Liver (tissue), 9 donors: ENCODE results near the gene EEFSEC. TPM values are rescaled to one million over a fixed set of nuclear protein-coding genes. Genes with fewer than 3 reads are reported as not detected.

Experiments
- DNase-seq: peaks from one replicate; pipeline ENCODE4 v3.0.0-alpha.2; 2017; ENCODE audit warnings: low spot score
- H3K27ac ChIP-seq, 2 donors: one replicate each; pipeline ENCODE4 v1.7.0; 2013; ENCODE audit warnings: inconsistent platforms in 2 of 2, low read length in 2 of 2, control low read depth in 1 of 2, low read depth in 1 of 2, mild to moderate bottlenecking in 1 of 2
- H3K27me3 ChIP-seq, 4 donors: one replicate each; pipeline versions ENCODE4 v1.6.1 to v1.7.0; 2013; ENCODE audit warnings: low read length in 3 of 4, inconsistent platforms in 1 of 4, mild to moderate bottlenecking in 1 of 4, moderate library complexity in 1 of 4; ENCODE audit not compliant: control insufficient read depth in 4 of 4, insufficient read depth in 4 of 4
- H3K36me3 ChIP-seq, 4 donors: one replicate each; pipeline versions ENCODE4 v1.6.1 to v1.7.0; 2013; ENCODE audit warnings: low read length in 3 of 4, mild to moderate bottlenecking in 3 of 4, low read depth in 1 of 4, moderate library complexity in 1 of 4; ENCODE audit not compliant: control insufficient read depth in 4 of 4, insufficient read depth in 3 of 4
- H3K4me1 ChIP-seq, 4 donors: one replicate each; pipeline versions ENCODE4 v1.6.1 to v1.7.0; 2013; ENCODE audit warnings: low read length in 3 of 4, mild to moderate bottlenecking in 3 of 4, moderate library complexity in 1 of 4; ENCODE audit not compliant: control insufficient read depth in 4 of 4, insufficient read depth in 4 of 4
- H3K4me3 ChIP-seq, 3 donors: one replicate each; pipeline versions ENCODE4 v1.6.1 to v1.7.0; 2013; ENCODE audit warnings: low read length in 3 of 3, control low read depth in 1 of 3, low read depth in 1 of 3, mild to moderate bottlenecking in 1 of 3
- H3K9ac ChIP-seq, 2 donors: one replicate each; pipeline ENCODE4 v1.7.0; 2013; ENCODE audit warnings: low read length in 2 of 2, mild to moderate bottlenecking in 2 of 2, moderate library complexity in 2 of 2, control low read depth in 1 of 2, low read depth in 1 of 2
- H3K9me3 ChIP-seq, 4 donors: one replicate each; pipeline versions ENCODE4 v1.6.1 to v1.7.0; 2013; ENCODE audit warnings: low read length in 3 of 4; ENCODE audit not compliant: control insufficient read depth in 4 of 4
- CTCF ChIP-seq: fragments of 150-350 bp; IDR thresholded peaks from 2 replicates; pipeline ENCODE4 v1.5.1; 2017; ENCODE audit warnings: improper control_type of control experiment, low read depth, low read length; ENCODE audit not compliant: missing input control
- EGR1 ChIP-seq, 2 donors: IDR thresholded peaks; 2 replicates each; pipeline ENCODE4 v1.6.1; 2016 to 2018; ENCODE audit warnings: antibody characterized with exemption in 2 of 2, low read depth in 2 of 2
- FOXA1 ChIP-seq: IDR thresholded peaks from 2 replicates; pipeline ENCODE4 v1.6.1; 2016; ENCODE audit warnings: antibody characterized with exemption
- GABPA ChIP-seq, 2 donors: IDR thresholded peaks in 1 of 2; conservative IDR thresholded peaks in 1 of 2; 2 replicates each; pipeline ENCODE4 v1.6.1; 2016; ENCODE audit warnings: antibody characterized with exemption in 2 of 2, mild to moderate bottlenecking in 1 of 2, moderate library complexity in 1 of 2
- HNF4A ChIP-seq, 2 donors: conservative IDR thresholded peaks; 2 replicates each; pipeline ENCODE4 v1.6.1; 2016; ENCODE audit warnings: antibody characterized with exemption in 2 of 2, mild to moderate bottlenecking in 2 of 2
- HNF4G ChIP-seq: IDR thresholded peaks from 2 replicates; pipeline ENCODE4 v1.6.1; 2016; ENCODE audit warnings: antibody characterized with exemption
- JUND ChIP-seq, 2 donors: IDR thresholded peaks; 2 replicates each; pipeline ENCODE4 v1.6.1; 2016; ENCODE audit warnings: antibody characterized with exemption in 2 of 2
- MAX ChIP-seq: IDR thresholded peaks from 2 replicates; pipeline ENCODE4 v1.6.1; 2016; ENCODE audit warnings: antibody characterized with exemption
- NR2F2 ChIP-seq: IDR thresholded peaks from 2 replicates; pipeline ENCODE4 v1.6.1; 2016; ENCODE audit warnings: antibody characterized with exemption
- RAD21 ChIP-seq, 2 donors: IDR thresholded peaks; 2 replicates each; pipeline ENCODE4 v1.6.1; 2016; ENCODE audit warnings: antibody characterized with exemption in 2 of 2, mild to moderate bottlenecking in 2 of 2
- RXRA ChIP-seq, 2 donors: IDR thresholded peaks; 2 replicates each; pipeline ENCODE4 v1.6.1; 2017 to 2018; ENCODE audit warnings: antibody characterized with exemption in 2 of 2, mild to moderate bottlenecking in 1 of 2
- SP1 ChIP-seq: IDR thresholded peaks from 2 replicates; pipeline ENCODE4 v1.6.1; 2018; ENCODE audit warnings: antibody characterized with exemption, mild to moderate bottlenecking
- TAF1 ChIP-seq: conservative IDR thresholded peaks from 2 replicates; pipeline ENCODE4 v1.6.1; 2016; ENCODE audit warnings: antibody characterized with exemption, mild to moderate bottlenecking
- YY1 ChIP-seq: IDR thresholded peaks from 2 replicates; pipeline ENCODE4 v1.6.1; 2016; ENCODE audit warnings: antibody characterized with exemption, mild to moderate bottlenecking
- ZBTB33 ChIP-seq: IDR thresholded peaks from 2 replicates; pipeline ENCODE4 v1.6.1; 2016; ENCODE audit warnings: antibody characterized with exemption
- WGBS: extraction: QIAGEN DNeasy Blood & Tissue Kit; methylation state at CpG from one replicate; pipeline ENCODE4 v1.1.7; 2013; 5-methylcytosine and 5-hydroxymethylcytosine counted together
- polyA plus RNA-seq, 2 donors: library from polyadenylated mRNA; stranded (reverse) in 1 of 2; unstranded in 1 of 2; fragments of 200-250 nt in 1 of 2; fragments of >200 nt in 1 of 2; fragmentation: Nextera tagmentation in 1 of 2; extraction: Ambion mirVana in 1 of 2; gene quantifications; one replicate each; pipeline versions ENCODE4 v1.2.1 to v1.2.3, GENCODE V29; 2013 to 2015
- total RNA-seq, 2 donors: library from RNA; depleted of rRNA; stranded (reverse); fragments of >200 nt; gene quantifications; one replicate each; pipeline ENCODE4 v1.2.3, GENCODE V29; 2014
- TF ChIP-seq, protein P1 (sequence below): IDR thresholded peaks from 2 replicates; pipeline ENCODE4 v1.6.1; 2016; ENCODE audit warnings: antibody characterized with exemption, mild to moderate bottlenecking
- TF ChIP-seq, protein P2 (sequence below): IDR thresholded peaks from 2 replicates; pipeline ENCODE4 v1.6.1; 2016; ENCODE audit warnings: antibody characterized with exemption
- donor health status: healthy.
- donor health status: healthy.
- donor health status: healthy.
- donor health status: healthy.
- donor health status: healthy.

Gene EEFSEC
- total and polyA plus RNA-seq, 4 donors = 8.4 to 13.1 (median 10.7) TPM

DNA sequence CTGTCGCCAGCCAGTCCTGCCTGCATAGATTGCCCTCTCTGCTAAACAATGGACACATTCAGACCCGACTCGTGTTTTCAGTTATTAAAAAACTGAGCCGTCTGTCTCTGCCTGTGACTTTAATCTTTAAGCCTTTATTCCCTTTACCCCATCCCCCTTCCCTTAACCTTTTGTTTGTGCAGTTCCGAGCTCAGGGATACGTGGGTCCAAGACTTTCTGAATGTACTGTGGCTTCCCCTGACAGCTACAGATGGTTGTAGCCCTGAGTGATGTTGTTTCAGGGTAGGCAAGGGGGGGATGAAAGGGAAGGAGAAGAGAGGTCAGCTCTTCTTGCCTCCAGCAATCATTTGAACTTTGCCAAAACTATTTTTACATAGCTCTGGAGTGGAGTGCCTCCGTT is 44.6 kb downstream of the EEFSEC start:
- Histone ChIP-seq H3K9me3 (no peaks in the 10 kb centered on the region), H3K4me3 (no peak overlapping the region), H3K36me3 (no peaks in the 10 kb centered on the region), H3K9ac (no peak overlapping the region), H3K4me1 (peaks cover 0 to 7% (median 0%) of the 10 kb centered on the region in 4 donors), H3K27ac (no peak overlapping the region), H3K27me3 (no peaks in the 10 kb centered on the region)
- no peak for TF ChIP-seq CTCF
- no peak for TF ChIP-seq TAF1
- TF ChIP-seq YY1 = no peak
- TF ChIP-seq GABPA (IDR thresholded peaks at IDR 0.05 in 1 of 2, conservative IDR thresholded peaks at IDR 0.05 in 1 of 2) = no peak
- TF ChIP-seq NR2F2 = no peak
- DNase-seq = no peak
- 91% methylated on average over 7 of the region's 7 CpGs for WGBS

DNA sequence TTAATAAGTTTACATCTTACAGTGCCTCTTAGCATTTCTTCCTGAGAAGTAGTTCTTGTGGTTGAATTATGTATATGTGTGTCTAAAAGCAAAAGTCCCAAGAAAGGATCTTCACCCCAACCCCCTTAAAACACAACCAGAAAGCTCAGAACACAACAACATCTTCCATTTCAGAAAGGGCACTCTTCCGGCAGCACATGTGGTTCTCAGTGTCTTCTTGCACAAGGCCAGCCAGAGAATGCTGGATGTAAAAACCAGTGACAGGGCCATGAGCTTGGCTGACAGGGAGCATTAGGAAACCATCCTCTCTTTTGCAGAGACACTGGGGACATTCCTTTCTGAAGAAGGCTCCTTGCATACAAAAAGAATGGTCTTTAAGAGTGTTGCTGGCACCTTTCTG is 45.0 kb downstream of the EEFSEC start:
- TF ChIP-seq SP1 = no peak
- TF ChIP-seq YY1 = no peak
- TF ChIP-seq FOXA1 = no peak
- TF ChIP-seq JUND (IDR thresholded peaks at IDR 0.05) = no peak
- TF ChIP-seq HNF4A (conservative IDR thresholded peaks at IDR 0.05) = no peak
- TF ChIP-seq MAX = no peak
- no peak for TF ChIP-seq RXRA (IDR thresholded peaks at IDR 0.05)
- no peak for TF ChIP-seq EGR1 (IDR thresholded peaks at IDR 0.05; ENCODE audit: low read depth in 2 of 2)
- TF ChIP-seq HNF4G = no peak
- no peak for TF ChIP-seq CTCF
- no peak for TF ChIP-seq RAD21 (IDR thresholded peaks at IDR 0.05)
- TF ChIP-seq, protein P1, sequence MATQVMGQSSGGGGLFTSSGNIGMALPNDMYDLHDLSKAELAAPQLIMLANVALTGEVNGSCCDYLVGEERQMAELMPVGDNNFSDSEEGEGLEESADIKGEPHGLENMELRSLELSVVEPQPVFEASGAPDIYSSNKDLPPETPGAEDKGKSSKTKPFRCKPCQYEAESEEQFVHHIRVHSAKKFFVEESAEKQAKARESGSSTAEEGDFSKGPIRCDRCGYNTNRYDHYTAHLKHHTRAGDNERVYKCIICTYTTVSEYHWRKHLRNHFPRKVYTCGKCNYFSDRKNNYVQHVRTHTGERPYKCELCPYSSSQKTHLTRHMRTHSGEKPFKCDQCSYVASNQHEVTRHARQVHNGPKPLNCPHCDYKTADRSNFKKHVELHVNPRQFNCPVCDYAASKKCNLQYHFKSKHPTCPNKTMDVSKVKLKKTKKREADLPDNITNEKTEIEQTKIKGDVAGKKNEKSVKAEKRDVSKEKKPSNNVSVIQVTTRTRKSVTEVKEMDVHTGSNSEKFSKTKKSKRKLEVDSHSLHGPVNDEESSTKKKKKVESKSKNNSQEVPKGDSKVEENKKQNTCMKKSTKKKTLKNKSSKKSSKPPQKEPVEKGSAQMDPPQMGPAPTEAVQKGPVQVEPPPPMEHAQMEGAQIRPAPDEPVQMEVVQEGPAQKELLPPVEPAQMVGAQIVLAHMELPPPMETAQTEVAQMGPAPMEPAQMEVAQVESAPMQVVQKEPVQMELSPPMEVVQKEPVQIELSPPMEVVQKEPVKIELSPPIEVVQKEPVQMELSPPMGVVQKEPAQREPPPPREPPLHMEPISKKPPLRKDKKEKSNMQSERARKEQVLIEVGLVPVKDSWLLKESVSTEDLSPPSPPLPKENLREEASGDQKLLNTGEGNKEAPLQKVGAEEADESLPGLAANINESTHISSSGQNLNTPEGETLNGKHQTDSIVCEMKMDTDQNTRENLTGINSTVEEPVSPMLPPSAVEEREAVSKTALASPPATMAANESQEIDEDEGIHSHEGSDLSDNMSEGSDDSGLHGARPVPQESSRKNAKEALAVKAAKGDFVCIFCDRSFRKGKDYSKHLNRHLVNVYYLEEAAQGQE = no peak
- TF ChIP-seq, protein P2, sequence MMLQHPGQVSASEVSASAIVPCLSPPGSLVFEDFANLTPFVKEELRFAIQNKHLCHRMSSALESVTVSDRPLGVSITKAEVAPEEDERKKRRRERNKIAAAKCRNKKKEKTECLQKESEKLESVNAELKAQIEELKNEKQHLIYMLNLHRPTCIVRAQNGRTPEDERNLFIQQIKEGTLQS = no peak
- TF ChIP-seq ZBTB33 = no peak
- TF ChIP-seq TAF1 = no peak
- Histone ChIP-seq H3K4me1 (peaks cover 0 to 7% (median 0%) of the 10 kb centered on the region in 4 donors), H3K27ac (no peak overlapping the region), H3K27me3 (no peaks in the 10 kb centered on the region), H3K4me3 (no peak overlapping the region), H3K9me3 (no peaks in the 10 kb centered on the region), H3K9ac (no peak overlapping the region), H3K36me3 (no peaks in the 10 kb centered on the region)
- 95% methylated on average over 1 of the region's 1 CpG for WGBS
- no peak for DNase-seq
